H1 (cell line): ENCODE results near the gene MRPL1. TPM values are rescaled to one million over a fixed set of nuclear protein-coding genes. Genes with fewer than 3 reads are reported as not detected.

Source experiments
- CTCF ChIA-PET: fragments of 300-600 bp; sonication (Branson Sonifier 250); formaldehyde crosslinking; loops from one replicate; lab custom pipeline; 2021; ENCODE audit not compliant: partially characterized antibody; lab: Charles Lee
- POLR2A ChIA-PET: fragments of 300-600 bp; sonication (Branson Sonifier 250); formaldehyde crosslinking; loops from one replicate; lab custom pipeline; 2021; ENCODE audit warnings: inconsistent platforms; ENCODE audit not compliant: partially characterized antibody; lab: Charles Lee
- DNase-seq, 2 experiments: peaks; one replicate each; pipeline versions ENCODE4 v3.0.0 to v3.0.0-alpha.2; 2010 to 2022; ENCODE audit warnings: low spot score in 2 of 2, low read depth in 1 of 2, mixed read lengths in 1 of 2
- FAIRE-seq: peaks from 2 replicates; lab custom pipeline; 2011; peaks lifted over from hg19 to GRCh38; lab: Jason Lieb, UNC
- H2AFZ ChIP-seq: 2 replicates; pipeline ENCODE4 v1.8.1; 2012; ENCODE audit warnings: low read length, inconsistent platforms
- H2AK5ac ChIP-seq: 2 replicates; pipeline ENCODE4 v1.6.1; 2013; ENCODE audit warnings: low read depth, low read length
- H2BK120ac ChIP-seq: replicated peaks from 2 replicates; pipeline ENCODE3; 2013; ENCODE audit warnings: low read depth, low read length, inconsistent platforms
- H2BK12ac ChIP-seq: 2 replicates; pipeline ENCODE4 v1.6.1; 2013; ENCODE audit warnings: low read depth, low read length
- H2BK15ac ChIP-seq: 2 replicates; pipeline ENCODE4 v1.6.1; 2013; ENCODE audit warnings: low read length
- H2BK20ac ChIP-seq: 2 replicates; pipeline ENCODE4 v1.6.1; 2013; ENCODE audit warnings: low read length
- H2BK5ac ChIP-seq: 2 replicates; pipeline ENCODE4 v1.6.1; 2013; ENCODE audit warnings: low read depth, low read length
- H3K14ac ChIP-seq: 2 replicates; pipeline ENCODE4 v1.6.1; 2013; ENCODE audit warnings: inconsistent platforms; ENCODE audit not compliant: insufficient read length
- H3K18ac ChIP-seq: 2 replicates; pipeline ENCODE4 v1.6.1; 2013; ENCODE audit warnings: low read length; ENCODE audit errors: extremely low read depth
- H3K23ac ChIP-seq: 2 replicates; pipeline ENCODE4 v1.6.1; 2013; ENCODE audit warnings: inconsistent platforms; ENCODE audit not compliant: insufficient read length
- H3K23me2 ChIP-seq: 2 replicates; pipeline ENCODE4 v1.6.1; 2013; ENCODE audit warnings: low read depth, low read length
- H3K27ac ChIP-seq: 2 replicates; pipeline ENCODE4 v1.6.1; 2011; ENCODE audit warnings: low read depth, low read length, inconsistent platforms
- H3K27me3 ChIP-seq, 4 experiments: replicated peaks in 1 of 4; 1 replicate in 1 of 4; 2 replicates in 3 of 4; pipeline versions ENCODE4 v1.6.1 to v1.8.1; 2011 to 2013; ENCODE audit warnings: low read length in 3 of 4, mild to moderate bottlenecking in 3 of 4, inconsistent platforms in 2 of 4, mixed read lengths in 2 of 4, moderate library complexity in 1 of 4; ENCODE audit not compliant: control insufficient read depth in 3 of 4, insufficient read depth in 3 of 4; ENCODE audit errors: extremely low read depth in 1 of 4
- H3K36me3 ChIP-seq, 4 experiments: 2 replicates each; pipeline versions ENCODE4 v1.6.1 to v1.8.1; 2011 to 2013; ENCODE audit warnings: mild to moderate bottlenecking in 4 of 4, low read length in 3 of 4, moderate library complexity in 2 of 4, control low read depth in 1 of 4, inconsistent platforms in 1 of 4; ENCODE audit not compliant: insufficient read depth in 4 of 4, control insufficient read depth in 2 of 4
- H3K4ac ChIP-seq: replicated peaks from 2 replicates; pipeline ENCODE3; 2013; ENCODE audit warnings: low read length, low read depth, mixed read lengths, inconsistent platforms; ENCODE audit not compliant: insufficient read length
- H3K4me1 ChIP-seq, 4 experiments: replicated peaks in 1 of 4; 1 replicate in 1 of 4; 2 replicates in 3 of 4; pipeline versions ENCODE4 v1.6.1 to v1.8.1; 2011 to 2013; ENCODE audit warnings: low read length in 3 of 4, inconsistent platforms in 2 of 4, mixed read lengths in 1 of 4; ENCODE audit not compliant: insufficient read depth in 4 of 4, control insufficient read depth in 3 of 4
- H3K4me2 ChIP-seq, 2 experiments: 2 replicates each; pipeline versions ENCODE4 v1.6.1 to v1.8.1; 2011 to 2013; ENCODE audit warnings: low read depth in 2 of 2, low read length in 2 of 2, control low read depth in 1 of 2, inconsistent platforms in 1 of 2, mild to moderate bottlenecking in 1 of 2; ENCODE audit not compliant: insufficient read depth in 1 of 2
- H3K4me3 ChIP-seq, 4 experiments: fragments of 200-600, 300-600 bp in 1 of 4; sonication (generic), shearing (Covaris generic), sonication (Bioruptor Twin) in 1 of 4; 2 replicates each; pipeline versions ENCODE4 v1.5.1 to v1.8.1; 2011 to 2016; ENCODE audit warnings: low read length in 4 of 4, low read depth in 3 of 4, control low read depth in 2 of 4, inconsistent platforms in 2 of 4, mild to moderate bottlenecking in 2 of 4, mixed read lengths in 1 of 4, moderate library complexity in 1 of 4; ENCODE audit not compliant: insufficient read depth in 2 of 4; ENCODE audit errors: extremely low read depth in 1 of 4
- H3K56ac ChIP-seq: replicated peaks from 2 replicates; pipeline ENCODE3; 2013; ENCODE audit warnings: low read depth, mild to moderate bottlenecking, mixed read lengths, low read length, inconsistent platforms; ENCODE audit not compliant: insufficient read length
- H3K79me1 ChIP-seq: 2 replicates; pipeline ENCODE4 v1.6.1; 2013; ENCODE audit warnings: low read depth, low read length, control low read depth
- H3K79me2 ChIP-seq, 2 experiments: 2 replicates each; pipeline versions ENCODE4 v1.6.1 to v1.8.1; 2012 to 2013; ENCODE audit warnings: low read length in 2 of 2, mild to moderate bottlenecking in 2 of 2, inconsistent platforms in 1 of 2; ENCODE audit not compliant: insufficient read depth in 2 of 2, control insufficient read depth in 1 of 2
- H3K9ac ChIP-seq, 4 experiments: replicated peaks in 1 of 4; 1 replicate in 1 of 4; 2 replicates in 3 of 4; pipeline versions ENCODE4 v1.6.1 to v1.8.1; 2011 to 2013; ENCODE audit warnings: low read depth in 3 of 4, low read length in 3 of 4, control low read depth in 2 of 4, mild to moderate bottlenecking in 2 of 4, moderate library complexity in 2 of 4, inconsistent platforms in 1 of 4; ENCODE audit errors: extremely low read depth in 1 of 4
- H3K9me3 ChIP-seq, 2 experiments: 2 replicates each; pipeline versions ENCODE4 v1.6.1 to v1.8.1; 2012 to 2013; ENCODE audit warnings: mild to moderate bottlenecking in 2 of 2, moderate library complexity in 2 of 2, control low read depth in 1 of 2, inconsistent platforms in 1 of 2, low read depth in 1 of 2, low read length in 1 of 2, mixed read lengths in 1 of 2; ENCODE audit not compliant: insufficient read depth in 2 of 2
- H4K20me1 ChIP-seq, 2 experiments: replicated peaks in 1 of 2; 2 replicates each; pipeline versions ENCODE3 to v1.8.1; 2011 to 2013; ENCODE audit warnings: inconsistent platforms in 2 of 2, low read length in 2 of 2, mild to moderate bottlenecking in 1 of 2; ENCODE audit not compliant: insufficient read depth in 2 of 2, control insufficient read depth in 1 of 2
- H4K5ac ChIP-seq: 2 replicates; pipeline ENCODE4 v1.6.1; 2013; ENCODE audit warnings: low read length, low read depth, mixed read lengths, inconsistent platforms; ENCODE audit not compliant: insufficient read length
- H4K8ac ChIP-seq: 2 replicates; pipeline ENCODE4 v1.8.0; 2013; ENCODE audit warnings: mild to moderate bottlenecking, moderate library complexity, low read length, inconsistent platforms; ENCODE audit not compliant: insufficient read depth; ENCODE audit errors: extremely low read depth
- H4K91ac ChIP-seq: replicated peaks from 2 replicates; pipeline ENCODE3; 2013; ENCODE audit warnings: low read length, mixed read lengths, inconsistent platforms; ENCODE audit not compliant: insufficient read length
- CBX5 ChIP-seq: fragments of 300-800, 300-1000 bp; sonication (generic); IDR thresholded peaks from 2 replicates; pipeline ENCODE4 v1.7.1; 2016; ENCODE audit warnings: antibody characterized with exemption, low read length, low read depth
- CHD1 ChIP-seq: IDR thresholded peaks from 2 replicates; pipeline ENCODE4 v1.6.1; 2012; ENCODE audit warnings: low read depth, low read length, improper control_type of control experiment
- CREB1 ChIP-seq: IDR thresholded peaks from 2 replicates; pipeline ENCODE4 v1.6.1; 2012; ENCODE audit warnings: inconsistent platforms
- GABPA ChIP-seq: IDR thresholded peaks from 2 replicates; pipeline ENCODE4 v1.6.1; 2011; ENCODE audit warnings: mild to moderate bottlenecking, low read length, moderate library complexity, borderline replicate concordance; ENCODE audit not compliant: insufficient read depth
- MAFK ChIP-seq: IDR thresholded peaks from 2 replicates; pipeline ENCODE4 v1.6.1; 2012; ENCODE audit warnings: low read depth, mild to moderate bottlenecking, improper control_type of control experiment, low read length
- NANOG ChIP-seq: IDR thresholded peaks from 2 replicates; pipeline ENCODE4 v1.6.1; 2011; ENCODE audit warnings: low read length, low read depth, mild to moderate bottlenecking, inconsistent platforms; ENCODE audit not compliant: insufficient read depth, poor library complexity, severe bottlenecking
- POLR2A ChIP-seq, 2 experiments: IDR thresholded peaks; 1 replicate in 1 of 2; 2 replicates in 1 of 2; pipeline ENCODE4 v1.6.1; 2011; ENCODE audit warnings: low read depth in 2 of 2, low read length in 2 of 2, mild to moderate bottlenecking in 2 of 2; ENCODE audit errors: control extremely low read depth in 1 of 2
- TAF7 ChIP-seq: optimal IDR thresholded peaks from 2 replicates; pipeline ENCODE3; 2011; ENCODE audit warnings: low read depth, mild to moderate bottlenecking, inconsistent platforms, low read length, moderate library complexity, borderline replicate concordance
- TCF12 ChIP-seq: IDR thresholded peaks from 2 replicates; pipeline ENCODE4 v1.6.1; 2011; ENCODE audit warnings: low read depth, mild to moderate bottlenecking, low read length
- WGBS, 2 experiments: shearing (Covaris generic) in 1 of 2; methylation state at CpG; one replicate each; pipeline versions ENCODE4 v1.1.6 to v1.1.7; 2013 to 2015; ENCODE audit warnings: low lambda C conversion rate in 2 of 2, mixed read lengths in 2 of 2, inconsistent platforms in 1 of 2, low coverage in 1 of 2, missing lambda C conversion rate in 1 of 2; ENCODE audit not compliant: insufficient replicate concordance in 2 of 2, insufficient coverage in 1 of 2, insufficient read length in 1 of 2; ENCODE audit errors: extremely low coverage in 1 of 2, missing lambda C conversion rate in 1 of 2; 5-methylcytosine and 5-hydroxymethylcytosine counted together
- polyA plus RNA-seq, 7 experiments: library from polyadenylated mRNA; depleted of rRNA in 3 of 7; stranded (reverse) in 5 of 7; unstranded in 2 of 7; fragments of >200 nt in 5 of 7; fragments of 200-250 nt in 2 of 7; gene quantifications; 1 replicate in 5 of 7; 2 replicates in 1 of 7; 4 replicates in 1 of 7; pipeline versions ENCODE4 v1.2.1 to v1.2.3, GENCODE V29; 2011 to 2013; ENCODE audit warnings: missing spikeins in 2 of 7, mixed read lengths in 2 of 7
- total RNA-seq: library from RNA; stranded (reverse); fragmentation: NEBNext Ultra II Directional; extraction: Animal tissue kit (Norgen Biotek cat#: 25700); gene quantifications from 2 replicates; pipeline ENCODE4 v1.2.1, GENCODE V29; 2021
- TF ChIP-seq, protein P1 (sequence below): IDR thresholded peaks from 2 replicates; pipeline ENCODE4 v1.6.1; 2012; ENCODE audit warnings: inconsistent platforms
- TF ChIP-seq, protein P2 (sequence below): IDR thresholded peaks from 2 replicates; pipeline ENCODE4 v1.6.1; 2012; ENCODE audit warnings: low read length, inconsistent platforms

Gene MRPL1
- total and polyA plus RNA-seq, 2 of the 8 experiments (the other 6 are each of a cell fraction or from before 2014, with no cell fraction given) = 9.6 to 37.0 TPM

DNA sequence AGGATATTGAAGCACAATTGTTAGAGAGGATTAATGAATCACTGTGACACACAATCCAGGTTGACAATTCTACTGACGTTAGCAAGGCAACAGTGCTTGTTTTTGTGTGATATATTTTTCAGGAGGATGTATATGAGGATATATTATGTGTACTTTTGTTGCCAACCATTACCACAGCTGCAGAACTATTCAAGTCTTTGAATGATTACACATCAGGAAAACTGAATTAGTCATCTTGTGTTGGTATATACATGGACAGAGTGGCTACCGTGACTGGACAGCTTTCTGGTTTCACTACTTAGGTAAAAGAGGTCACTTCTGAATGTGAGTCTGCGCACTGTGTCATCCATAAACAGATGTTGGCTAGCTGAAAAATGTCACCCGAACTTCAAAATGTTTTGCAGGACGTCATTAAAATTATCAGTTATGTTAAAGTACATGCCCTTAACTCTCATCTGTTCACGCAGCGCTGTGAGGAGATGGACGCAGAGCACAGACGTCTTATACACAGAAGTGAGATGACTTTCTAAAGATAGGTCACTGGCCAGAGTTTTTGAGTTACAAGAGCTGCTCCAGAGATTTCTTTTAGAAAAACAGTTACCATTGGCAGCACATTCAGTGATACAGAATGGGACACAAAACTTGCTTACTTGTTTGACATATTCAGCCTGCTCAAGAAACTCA, 69.0 kb downstream of the MRPL1 start:
- Histone ChIP-seq H4K91ac (no peak overlapping the region), H3K4me2 (no peak overlapping the region), H3K14ac (no peak overlapping the region), H3K79me1 (no peaks in the 10 kb centered on the region), H3K27me3 (no peaks in the 10 kb centered on the region), H3K9me3 (no peaks in the 10 kb centered on the region), H2BK20ac (no peak overlapping the region), H4K20me1 (no peaks in the 10 kb centered on the region), H3K27ac (no peak overlapping the region), H3K4me1 (no peaks in the 10 kb centered on the region), H3K79me2 (no peaks in the 10 kb centered on the region), H3K23ac (no peak overlapping the region), H2BK15ac (no peak overlapping the region), H3K36me3 (peaks cover 0 to 2% (median 0%) of the 10 kb centered on the region in 4 experiments; a peak in 2 of 8 replicates), H2AFZ (no peak overlapping the region), H3K4ac (no peak overlapping the region), H3K4me3 (no peak overlapping the region), H3K23me2 (no peaks in the 10 kb centered on the region), H4K5ac (no peak overlapping the region), H2BK12ac (no peak overlapping the region), H2AK5ac (no peak overlapping the region), H2BK5ac (no peak overlapping the region), H3K18ac (no peak overlapping the region), H4K8ac (no peak overlapping the region), H2BK120ac (no peak overlapping the region), H3K9ac (no peak overlapping the region), H3K56ac (no peak overlapping the region)
- FAIRE-seq (no peak), DNase-seq (no peak)
- 92% methylated on average over 9 of the region's 9 CpGs; no CpG with 5 or more reads in 1 of the 2 experiments for WGBS, 2 experiments
- ChIA-PET CTCF (interaction anchor here (1.5 kb wide), 1 partner anchor 366 kb away, joined by 3 read pairs; no protein-coding TSS in a partner anchor), POLR2A (interaction anchor here (0.7 to 2.5 kb wide), 3 partner anchors 10 to 70 kb away, joined by 3 to 7 read pairs (median 5); partner anchors contain the start of gene MRPL1)
- TF ChIP-seq, protein P1, sequence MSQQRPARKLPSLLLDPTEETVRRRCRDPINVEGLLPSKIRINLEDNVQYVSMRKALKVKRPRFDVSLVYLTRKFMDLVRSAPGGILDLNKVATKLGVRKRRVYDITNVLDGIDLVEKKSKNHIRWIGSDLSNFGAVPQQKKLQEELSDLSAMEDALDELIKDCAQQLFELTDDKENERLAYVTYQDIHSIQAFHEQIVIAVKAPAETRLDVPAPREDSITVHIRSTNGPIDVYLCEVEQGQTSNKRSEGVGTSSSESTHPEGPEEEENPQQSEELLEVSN = no peak
- TF ChIP-seq CBX5 (no peak), TCF12 (no peak), MAFK (no peak), GABPA (no peak), CREB1 (no peak), CHD1 (no peak), POLR2A (IDR thresholded peaks at IDR 0.05; ENCODE audit: control extremely low read depth in 1 of 2, low read depth in 2 of 2, low read length in 2 of 2) (no peak), TAF7 (no peak), NANOG (no peak)
- TF ChIP-seq, protein P2, sequence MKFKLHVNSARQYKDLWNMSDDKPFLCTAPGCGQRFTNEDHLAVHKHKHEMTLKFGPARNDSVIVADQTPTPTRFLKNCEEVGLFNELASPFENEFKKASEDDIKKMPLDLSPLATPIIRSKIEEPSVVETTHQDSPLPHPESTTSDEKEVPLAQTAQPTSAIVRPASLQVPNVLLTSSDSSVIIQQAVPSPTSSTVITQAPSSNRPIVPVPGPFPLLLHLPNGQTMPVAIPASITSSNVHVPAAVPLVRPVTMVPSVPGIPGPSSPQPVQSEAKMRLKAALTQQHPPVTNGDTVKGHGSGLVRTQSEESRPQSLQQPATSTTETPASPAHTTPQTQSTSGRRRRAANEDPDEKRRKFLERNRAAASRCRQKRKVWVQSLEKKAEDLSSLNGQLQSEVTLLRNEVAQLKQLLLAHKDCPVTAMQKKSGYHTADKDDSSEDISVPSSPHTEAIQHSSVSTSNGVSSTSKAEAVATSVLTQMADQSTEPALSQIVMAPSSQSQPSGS = no peak
